ENCODE data around the gene PRKAR2B. TPM values are rescaled to one million over a fixed set of nuclear protein-coding genes. Genes with fewer than 3 reads are reported as not detected.

The PRKAR2B gene
- total and polyA plus RNA-seq, 2 of the 4 experiments (the other 2 are of a cell fraction), result 3.0 to 3.1 TPM

- Histone ChIP-seq H3K4me2 (ENCODE audit: low read depth, low read length) (no peak overlapping the region), H2BK5ac (ENCODE audit: low read depth, low read length, poor library complexity, severe bottlenecking) (no peak overlapping the region), H3K9ac (ENCODE audit: low read depth, low read length) (no peak overlapping the region), H3K4me1 (ENCODE audit: control insufficient read depth, insufficient read depth, low read length) (no peaks in the 10 kb centered on the region), H3K4ac (ENCODE audit: low read depth, low read length) (no peak overlapping the region), H4K5ac (ENCODE audit: low read depth, low read length) (no peak overlapping the region), H3K56ac (ENCODE audit: extremely low read depth, insufficient read depth, low read length) (no peak overlapping the region), H3K27me3 (ENCODE audit: control insufficient read depth, insufficient read depth, low read length) (peaks cover 3% of the 10 kb centered on the region; the same call in 1 of the 2 replicates), H3K9me3 (ENCODE audit: control insufficient read depth, insufficient read depth, low read length) (peaks cover 2% of the 10 kb centered on the region), H4K20me1 (ENCODE audit: insufficient read depth, low read length) (no peaks in the 10 kb centered on the region), H3K23ac (ENCODE audit: low read depth, low read length) (no peak overlapping the region), H2BK120ac (ENCODE audit: low read depth, low read length) (no peak overlapping the region), H2AFZ (replicated peaks; ENCODE audit: low read length, poor library complexity) (no peak overlapping the region), H4K8ac (ENCODE audit: low read depth in 2 of 2, low read length in 2 of 2) (no peak overlapping the region), H3K9me1 (ENCODE audit: insufficient read depth, low read length) (no peaks in the 10 kb centered on the region), H3K36me3 (ENCODE audit: control insufficient read depth, insufficient read depth, low read length) (no peaks in the 10 kb centered on the region), H3K79me1 (ENCODE audit: low read depth in 1 of 2, low read length in 2 of 2) (no peaks in the 10 kb centered on the region), H3K4me3 (ENCODE audit: insufficient read depth, low read depth, low read length) (no peak overlapping the region), H2BK15ac (ENCODE audit: low read depth, low read length) (no peak overlapping the region), H2AK5ac (ENCODE audit: low read depth, low read length) (no peak overlapping the region), H4K91ac (ENCODE audit: insufficient read depth, low read depth, low read length) (no peak overlapping the region), H2BK20ac (ENCODE audit: low read depth, low read length) (no peak overlapping the region), H3K18ac (ENCODE audit: low read depth, low read length) (no peak overlapping the region), H2AK9ac (replicated peaks; ENCODE audit: low read depth, low read length, poor library complexity) (no peak overlapping the region), H3K27ac (ENCODE audit: insufficient read depth, low read length) (no peak overlapping the region), H3K14ac (replicated peaks; ENCODE audit: low read depth, low read length) (no peak overlapping the region)
- dilution Hi-C loops (cut with HindIII; ENCODE audit: low sequenced_read_pairs, unreplicated experiment) (no loop called here), in situ Hi-C loops (cut with MboI; ENCODE audit: low sequenced_read_pairs) (no loop called here), intact Hi-C loops (cut with micrococcal nuclease) (no loop called here)
- BruUV-seq (replicated peaks), result no TSS peak
- 50% methylated on average over 1 of the region's 2 CpGs; no CpG with 5 or more reads in 1 of the 2 experiments for WGBS, 2 experiments (ENCODE audit: extremely low coverage in 2 of 2, insufficient read length in 1 of 2)
- no peak for TF ChIP-seq MAZ (IDR thresholded peaks at IDR 0.05; ENCODE audit: borderline replicate concordance, low read depth, low read length)
- no peak for TF ChIP-seq NFE2L2 (IDR thresholded peaks at IDR 0.05; ENCODE audit: low read depth, low read length)
- TF ChIP-seq CTCF (conservative IDR thresholded peaks at IDR 0.05; ENCODE audit: low read depth, low read length), result no peak
- TF ChIP-seq USF2 (IDR thresholded peaks at IDR 0.05; ENCODE audit: low read depth, low read length), result no peak
- TF ChIP-seq RAD21 (IDR thresholded peaks at IDR 0.05; ENCODE audit: low read length), result no peak
- no peak for ATAC-seq (ENCODE audit: low read depth)
- no peak for DNase-seq
- ChIA-PET CTCF (no interaction called here), POLR2A (ENCODE audit: unreplicated experiment) (no interaction called here)
Observed at GRCh38 chr7:107024906-107025305, 19.6 kb upstream of the PRKAR2B start.

Measured in IMR-90 (cell line).